D721Med (cell line): ENCODE data around the gene SLC25A39.

Experiments used
- DNase-seq: peaks from one replicate; pipeline ENCODE4 v3.0.0; 2011; ENCODE audit warnings: low spot score; ENCODE audit not compliant: insufficient read length
- FAIRE-seq: peaks from 2 replicates; lab custom pipeline; 2011; peaks lifted over from hg19 to GRCh38; lab: Jason Lieb, UNC
- CTCF ChIP-seq: IDR thresholded peaks from 2 replicates; pipeline ENCODE4 v1.5.1; 2012; ENCODE audit warnings: mild to moderate bottlenecking, control low read depth; ENCODE audit not compliant: insufficient read depth; ENCODE audit errors: missing control alignments

SLC25A39 gene

GRCh38 chr17:44362459-44362948, 37.9 kb upstream of the SLC25A39 start:
- DNase-seq (no peak), FAIRE-seq (no peak)
- TF ChIP-seq CTCF: no peak

GRCh38 chr17:44361292-44362260, 37.0 kb upstream of the SLC25A39 start:
- no peak for TF ChIP-seq CTCF
- DNase-seq (no peak), FAIRE-seq (no peak)

GRCh38 chr17:44360826-44361225, 36.2 kb upstream of the SLC25A39 start:
- DNase-seq (no peak), FAIRE-seq (no peak)
- TF ChIP-seq CTCF: no peak

GRCh38 chr17:44360144-44360533, 35.5 kb upstream of the SLC25A39 start:
- no peak for TF ChIP-seq CTCF
- FAIRE-seq: no peak
- DNase-seq: no peak

- TF ChIP-seq CTCF: no peak
- FAIRE-seq: no peak
- no peak for DNase-seq
These were observed 35.0 kb upstream of the SLC25A39 start for GRCh38 chr17:44359458-44360143.

- FAIRE-seq (no peak), DNase-seq (no peak)
- no peak for TF ChIP-seq CTCF
These were observed 34.4 kb upstream of the SLC25A39 start for GRCh38 chr17:44359006-44359405.
